ENCODE data around the gene NPTXR. TPM values are rescaled to one million over a fixed set of nuclear protein-coding genes. Genes with fewer than 3 reads are reported as not detected.
A peak's percentile ranks its signal among the peaks of the same experiment; 100 is the strongest.

NPTXR gene
- total RNA-seq, 1 experiment from 2014 or later, result 12.8 TPM

DNA sequence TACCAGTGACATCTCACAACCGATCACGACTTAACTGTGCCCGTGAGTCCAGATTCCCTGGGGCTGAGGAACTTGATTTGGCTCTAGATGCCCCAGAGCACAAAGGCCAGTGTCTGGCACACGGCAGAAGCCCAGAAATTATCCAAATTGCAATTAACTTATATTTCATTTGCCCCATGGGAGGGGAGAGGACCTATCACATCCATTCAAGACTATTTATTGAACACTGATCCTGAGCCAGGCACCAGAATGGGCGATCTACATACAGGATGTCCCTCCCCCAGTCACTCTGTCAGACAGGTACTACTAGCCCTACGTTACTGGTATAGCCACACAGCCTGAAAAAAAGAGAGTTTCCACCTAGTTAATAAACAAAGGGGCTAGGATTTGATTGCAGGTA lies 55.0 kb downstream of the NPTXR start:
- no TSS peak for BruUV-seq (replicated peaks)
- Histone ChIP-seq H3K27ac (ENCODE audit: low read depth, low read length) (no peak overlapping the region), H3K9ac (ENCODE audit: low read length) (no peak overlapping the region), H3K4me2 (ENCODE audit: low read length) (peak overlapping the region; percentile 8; the same call in 1 of the 2 replicates), H3K27me3 (ENCODE audit: insufficient read depth, low read length) (no peaks in the 10 kb centered on the region), H2AFZ (ENCODE audit: low read depth, low read length, poor library complexity, severe bottlenecking) (no peak overlapping the region), H3K4me1 (ENCODE audit: control insufficient read depth in 1 of 2, insufficient read depth in 2 of 2, low read length in 2 of 2) (peaks cover 6 to 17% of the 10 kb centered on the region in 2 experiments; a peak in 3 of 4 replicates), H4K20me1 (ENCODE audit: insufficient read depth) (no peaks in the 10 kb centered on the region), H3K36me3 (ENCODE audit: control insufficient read depth in 1 of 2, insufficient read depth in 2 of 2, low read length in 2 of 2) (no peaks in the 10 kb centered on the region), H3K9me2 (ENCODE audit: insufficient read depth) (no peaks in the 10 kb centered on the region), H3K9me3 (ENCODE audit: control insufficient read depth in 1 of 2, insufficient read depth in 1 of 2, low read depth in 1 of 2, low read length in 2 of 2) (no peaks in the 10 kb centered on the region), H3K79me2 (ENCODE audit: insufficient read depth, low read length) (no peaks in the 10 kb centered on the region; the same call in 1 of the 2 replicates), H3K4me3 (replicated peaks in 1 of 2; ENCODE audit: low read depth in 1 of 2, low read length in 2 of 2) (no peak overlapping the region)
- intact Hi-C loops (cut with micrococcal nuclease), result no loop called here
- POLR2A ChIA-PET, result no interaction called here
- RAD21 ChIA-PET (ENCODE audit: low non-redundant PET in 1 of 2, low total read pairs in 2 of 2, uncharacterized antibody in 2 of 2, unreplicated experiment in 2 of 2), result no interaction called here
- ATAC-seq (no peak), DNase-seq (ENCODE audit: low read depth, low spot score) (no peak)
- TF ChIP-seq, protein P1, sequence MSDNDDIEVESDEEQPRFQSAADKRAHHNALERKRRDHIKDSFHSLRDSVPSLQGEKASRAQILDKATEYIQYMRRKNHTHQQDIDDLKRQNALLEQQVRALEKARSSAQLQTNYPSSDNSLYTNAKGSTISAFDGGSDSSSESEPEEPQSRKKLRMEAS (IDR thresholded peaks at IDR 0.05), result no peak
- no peak for TF ChIP-seq ZFX (IDR thresholded peaks at IDR 0.05)
- no peak for TF ChIP-seq POLR2AphosphoS5 (IDR thresholded peaks at IDR 0.05; ENCODE audit: low read depth, low read length)
- TF ChIP-seq, protein P2, sequence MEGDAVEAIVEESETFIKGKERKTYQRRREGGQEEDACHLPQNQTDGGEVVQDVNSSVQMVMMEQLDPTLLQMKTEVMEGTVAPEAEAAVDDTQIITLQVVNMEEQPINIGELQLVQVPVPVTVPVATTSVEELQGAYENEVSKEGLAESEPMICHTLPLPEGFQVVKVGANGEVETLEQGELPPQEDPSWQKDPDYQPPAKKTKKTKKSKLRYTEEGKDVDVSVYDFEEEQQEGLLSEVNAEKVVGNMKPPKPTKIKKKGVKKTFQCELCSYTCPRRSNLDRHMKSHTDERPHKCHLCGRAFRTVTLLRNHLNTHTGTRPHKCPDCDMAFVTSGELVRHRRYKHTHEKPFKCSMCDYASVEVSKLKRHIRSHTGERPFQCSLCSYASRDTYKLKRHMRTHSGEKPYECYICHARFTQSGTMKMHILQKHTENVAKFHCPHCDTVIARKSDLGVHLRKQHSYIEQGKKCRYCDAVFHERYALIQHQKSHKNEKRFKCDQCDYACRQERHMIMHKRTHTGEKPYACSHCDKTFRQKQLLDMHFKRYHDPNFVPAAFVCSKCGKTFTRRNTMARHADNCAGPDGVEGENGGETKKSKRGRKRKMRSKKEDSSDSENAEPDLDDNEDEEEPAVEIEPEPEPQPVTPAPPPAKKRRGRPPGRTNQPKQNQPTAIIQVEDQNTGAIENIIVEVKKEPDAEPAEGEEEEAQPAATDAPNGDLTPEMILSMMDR (IDR thresholded peaks at IDR 0.05 in 2 of 3, conservative IDR thresholded peaks at IDR 0.05 in 1 of 3; ENCODE audit: borderline replicate concordance in 1 of 3, insufficient read depth in 1 of 3, low read depth in 2 of 3, low read length in 2 of 3), result no peak
- no peak for TF ChIP-seq FOSL1 (IDR thresholded peaks at IDR 0.05; ENCODE audit: low read depth)
- no peak for TF ChIP-seq EZH2phosphoT487 (IDR thresholded peaks at IDR 0.05; ENCODE audit: borderline replicate concordance)
- no peak for TF ChIP-seq EGR1 (IDR thresholded peaks at IDR 0.05; ENCODE audit: low read depth)
- no peak for TF ChIP-seq SP1 (IDR thresholded peaks at IDR 0.05; ENCODE audit: low read depth)
- TF ChIP-seq YY1 (IDR thresholded peaks at IDR 0.05; ENCODE audit: extremely low read depth, insufficient replicate concordance, low read depth, low read length), result no peak
- TF ChIP-seq EZH2 (IDR thresholded peaks at IDR 0.05), result no peak
- TF ChIP-seq POLR2A (IDR thresholded peaks at IDR 0.05; ENCODE audit: borderline replicate concordance, extremely low read depth, insufficient read depth, insufficient read length), result no peak
- no peak for TF ChIP-seq ELF1 (IDR thresholded peaks at IDR 0.05; ENCODE audit: borderline replicate concordance, low read depth)
- TF ChIP-seq, protein P3, sequence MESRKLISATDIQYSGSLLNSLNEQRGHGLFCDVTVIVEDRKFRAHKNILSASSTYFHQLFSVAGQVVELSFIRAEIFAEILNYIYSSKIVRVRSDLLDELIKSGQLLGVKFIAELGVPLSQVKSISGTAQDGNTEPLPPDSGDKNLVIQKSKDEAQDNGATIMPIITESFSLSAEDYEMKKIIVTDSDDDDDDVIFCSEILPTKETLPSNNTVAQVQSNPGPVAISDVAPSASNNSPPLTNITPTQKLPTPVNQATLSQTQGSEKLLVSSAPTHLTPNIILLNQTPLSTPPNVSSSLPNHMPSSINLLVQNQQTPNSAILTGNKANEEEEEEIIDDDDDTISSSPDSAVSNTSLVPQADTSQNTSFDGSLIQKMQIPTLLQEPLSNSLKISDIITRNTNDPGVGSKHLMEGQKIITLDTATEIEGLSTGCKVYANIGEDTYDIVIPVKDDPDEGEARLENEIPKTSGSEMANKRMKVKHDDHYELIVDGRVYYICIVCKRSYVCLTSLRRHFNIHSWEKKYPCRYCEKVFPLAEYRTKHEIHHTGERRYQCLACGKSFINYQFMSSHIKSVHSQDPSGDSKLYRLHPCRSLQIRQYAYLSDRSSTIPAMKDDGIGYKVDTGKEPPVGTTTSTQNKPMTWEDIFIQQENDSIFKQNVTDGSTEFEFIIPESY (IDR thresholded peaks at IDR 0.05; ENCODE audit: extremely low read depth, insufficient replicate concordance, low read length), result no peak
- no peak for TF ChIP-seq CEBPB (IDR thresholded peaks at IDR 0.05; ENCODE audit: low read depth)
- no peak for TF ChIP-seq JUND (IDR thresholded peaks at IDR 0.05)
- TF ChIP-seq SIN3A (IDR thresholded peaks at IDR 0.05; ENCODE audit: low read depth), result no peak
- no peak for TF ChIP-seq RAD21 (IDR thresholded peaks at IDR 0.05; ENCODE audit: low read depth)
- no peak for TF ChIP-seq SRF (IDR thresholded peaks at IDR 0.05; ENCODE audit: low read depth)
- TF ChIP-seq, protein P4, sequence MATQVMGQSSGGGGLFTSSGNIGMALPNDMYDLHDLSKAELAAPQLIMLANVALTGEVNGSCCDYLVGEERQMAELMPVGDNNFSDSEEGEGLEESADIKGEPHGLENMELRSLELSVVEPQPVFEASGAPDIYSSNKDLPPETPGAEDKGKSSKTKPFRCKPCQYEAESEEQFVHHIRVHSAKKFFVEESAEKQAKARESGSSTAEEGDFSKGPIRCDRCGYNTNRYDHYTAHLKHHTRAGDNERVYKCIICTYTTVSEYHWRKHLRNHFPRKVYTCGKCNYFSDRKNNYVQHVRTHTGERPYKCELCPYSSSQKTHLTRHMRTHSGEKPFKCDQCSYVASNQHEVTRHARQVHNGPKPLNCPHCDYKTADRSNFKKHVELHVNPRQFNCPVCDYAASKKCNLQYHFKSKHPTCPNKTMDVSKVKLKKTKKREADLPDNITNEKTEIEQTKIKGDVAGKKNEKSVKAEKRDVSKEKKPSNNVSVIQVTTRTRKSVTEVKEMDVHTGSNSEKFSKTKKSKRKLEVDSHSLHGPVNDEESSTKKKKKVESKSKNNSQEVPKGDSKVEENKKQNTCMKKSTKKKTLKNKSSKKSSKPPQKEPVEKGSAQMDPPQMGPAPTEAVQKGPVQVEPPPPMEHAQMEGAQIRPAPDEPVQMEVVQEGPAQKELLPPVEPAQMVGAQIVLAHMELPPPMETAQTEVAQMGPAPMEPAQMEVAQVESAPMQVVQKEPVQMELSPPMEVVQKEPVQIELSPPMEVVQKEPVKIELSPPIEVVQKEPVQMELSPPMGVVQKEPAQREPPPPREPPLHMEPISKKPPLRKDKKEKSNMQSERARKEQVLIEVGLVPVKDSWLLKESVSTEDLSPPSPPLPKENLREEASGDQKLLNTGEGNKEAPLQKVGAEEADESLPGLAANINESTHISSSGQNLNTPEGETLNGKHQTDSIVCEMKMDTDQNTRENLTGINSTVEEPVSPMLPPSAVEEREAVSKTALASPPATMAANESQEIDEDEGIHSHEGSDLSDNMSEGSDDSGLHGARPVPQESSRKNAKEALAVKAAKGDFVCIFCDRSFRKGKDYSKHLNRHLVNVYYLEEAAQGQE (IDR thresholded peaks at IDR 0.05; ENCODE audit: low read depth), result no peak
- CTCF ChIA-PET, result interaction anchor here (1.0 kb wide), 1 partner anchor 20 kb away, joined by 3 read pairs; no protein-coding TSS in a partner anchor

Measured in HCT116 (cell line).